Large intestine (tissue), 3 donors: ENCODE measurements around the gene GPR26. TPM values are rescaled to one million over a fixed set of nuclear protein-coding genes. Genes with fewer than 3 reads are reported as not detected.

Experiments used
- DNase-seq, 2 donors: peaks; one replicate each; pipeline versions ENCODE4 v3.0.0 to v3.0.0-alpha.2; 2013
- H3K27ac ChIP-seq: one replicate; pipeline ENCODE4 v1.5.1; 2013; ENCODE audit warnings: low read length
- H3K27me3 ChIP-seq: 2 replicates; pipeline ENCODE4 v1.6.1; 2013; ENCODE audit warnings: low read length; ENCODE audit not compliant: control insufficient read depth, insufficient read depth
- H3K36me3 ChIP-seq: 2 replicates; pipeline ENCODE4 v1.6.1; 2013; ENCODE audit warnings: low read length; ENCODE audit not compliant: control insufficient read depth, insufficient read depth
- H3K4me1 ChIP-seq: one replicate; pipeline ENCODE4 v1.6.1; 2013; ENCODE audit warnings: low read length; ENCODE audit not compliant: control insufficient read depth, insufficient read depth
- H3K4me3 ChIP-seq: one replicate; pipeline ENCODE4 v1.5.1; 2013; ENCODE audit warnings: low read length
- H3K9me3 ChIP-seq: one replicate; pipeline ENCODE4 v1.6.1; 2013; ENCODE audit warnings: mild to moderate bottlenecking, low read depth, low read length, moderate library complexity; ENCODE audit not compliant: control insufficient read depth
- WGBS: methylation state at CpG from one replicate; pipeline ENCODE4 v1.1.5; 2013; ENCODE audit warnings: low lambda C conversion rate; ENCODE audit not compliant: insufficient coverage; 5-methylcytosine and 5-hydroxymethylcytosine counted together
- polyA plus RNA-seq: library from polyadenylated mRNA; unstranded; fragments of 120-200 nt; gene quantifications from one replicate; pipeline ENCODE4 v1.2.1, GENCODE V29; 2013

The GPR26 gene
- polyA plus RNA-seq, 1 donor: 0.16 TPM

- peaks cover under 1% of the 10 kb centered on the region for H3K27me3 ChIP-seq
- WGBS: no CpG with 5 or more reads among the region's 6 CpGs
Observed at GRCh38 chr10:123634221-123634620, 31.9 kb upstream of the GPR26 start.

DNA sequence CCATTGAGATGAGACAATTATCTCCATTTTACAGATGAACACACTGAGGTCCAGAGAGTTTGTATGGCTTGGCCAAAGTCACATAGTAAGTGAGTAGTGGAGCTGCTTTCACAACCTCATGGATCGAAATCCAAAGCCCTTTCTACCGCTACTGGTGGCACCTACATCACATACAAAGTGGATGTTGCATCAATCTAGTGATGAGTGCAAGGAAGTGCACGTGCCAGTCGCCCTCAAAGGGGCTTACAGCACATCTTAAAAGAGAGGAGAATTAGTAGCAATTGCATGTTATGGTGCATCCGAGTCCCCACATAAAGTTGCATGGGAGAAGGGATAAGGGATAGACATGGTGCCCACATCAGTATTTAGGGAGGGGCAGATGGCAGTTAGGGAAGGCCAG lies 31.0 kb upstream of the GPR26 start:
- H3K4me3 ChIP-seq: no peak overlapping the region
- H3K36me3 ChIP-seq: no peaks in the 10 kb centered on the region
- no peak for DNase-seq
- H3K4me1 ChIP-seq: no peaks in the 10 kb centered on the region
- no peaks in the 10 kb centered on the region for H3K9me3 ChIP-seq
- no CpG with 5 or more reads among the region's 5 CpGs for WGBS
- peaks cover 5% of the 10 kb centered on the region for H3K27me3 ChIP-seq
- no peak overlapping the region for H3K27ac ChIP-seq

More at GRCh38 chr10:123634221-123634620, 31.9 kb upstream of the GPR26 start:
- no peaks in the 10 kb centered on the region for H3K9me3 ChIP-seq
- no peaks in the 10 kb centered on the region for H3K36me3 ChIP-seq
- H3K4me1 ChIP-seq: no peaks in the 10 kb centered on the region
- DNase-seq: no peak
- H3K4me3 ChIP-seq: no peak overlapping the region
- no peak overlapping the region for H3K27ac ChIP-seq

GRCh38 chr10:123635745-123636144 lies 30.4 kb upstream of the GPR26 start:
- peaks cover 5% of the 10 kb centered on the region for H3K27me3 ChIP-seq
- H3K4me3 ChIP-seq: no peak overlapping the region
- no peaks in the 10 kb centered on the region for H3K4me1 ChIP-seq
- DNase-seq: no peak
- H3K36me3 ChIP-seq: no peaks in the 10 kb centered on the region
- 0% methylated on average over 1 of the region's 2 CpGs for WGBS
- no peaks in the 10 kb centered on the region for H3K9me3 ChIP-seq
- no peak overlapping the region for H3K27ac ChIP-seq

- no peaks in the 10 kb centered on the region for H3K4me1 ChIP-seq
- H3K4me3 ChIP-seq: no peak overlapping the region
- H3K36me3 ChIP-seq: no peaks in the 10 kb centered on the region
- no peaks in the 10 kb centered on the region for H3K9me3 ChIP-seq
- no peak for DNase-seq
- 75% methylated on average over 2 of the region's 8 CpGs for WGBS
- no peak overlapping the region for H3K27ac ChIP-seq
- H3K27me3 ChIP-seq: peaks cover 5% of the 10 kb centered on the region
Observed at GRCh38 chr10:123636598-123637325, 29.4 kb upstream of the GPR26 start.

GRCh38 chr10:123637326-123637880 lies 28.8 kb upstream of the GPR26 start:
- Histone ChIP-seq H3K4me1 (no peaks in the 10 kb centered on the region), H3K27me3 (peaks cover 5% of the 10 kb centered on the region), H3K4me3 (no peak overlapping the region), H3K9me3 (no peaks in the 10 kb centered on the region), H3K27ac (no peak overlapping the region), H3K36me3 (no peaks in the 10 kb centered on the region)
- WGBS: no CpG with 5 or more reads among the region's 6 CpGs
- DNase-seq: no peak

DNA sequence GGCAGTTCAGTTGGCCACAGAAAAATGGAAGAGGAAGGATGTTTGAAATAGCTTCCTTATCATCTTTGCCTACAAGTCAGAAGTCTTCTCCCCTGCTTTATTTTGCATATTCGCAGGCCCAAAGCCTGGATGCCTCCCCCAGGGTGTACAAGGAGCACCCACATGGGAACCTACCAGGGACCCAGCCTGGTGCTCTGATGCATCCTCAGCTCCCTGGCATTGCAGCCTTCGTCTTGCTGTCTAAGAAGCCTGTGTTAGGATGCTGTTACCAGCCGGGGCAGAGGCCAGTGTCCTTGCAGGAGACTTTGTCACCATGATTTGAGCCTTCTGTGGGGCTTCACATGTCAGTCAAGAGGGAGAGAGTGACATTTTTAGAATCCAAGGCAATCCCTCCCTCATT lies 27.0 kb upstream of the GPR26 start:
- WGBS: no CpG with 5 or more reads among the region's 3 CpGs
- Histone ChIP-seq H3K27me3 (peaks cover 5% of the 10 kb centered on the region), H3K9me3 (no peaks in the 10 kb centered on the region), H3K4me3 (no peak overlapping the region), H3K4me1 (no peaks in the 10 kb centered on the region), H3K36me3 (no peaks in the 10 kb centered on the region), H3K27ac (no peak overlapping the region)
- no peak for DNase-seq

DNA sequence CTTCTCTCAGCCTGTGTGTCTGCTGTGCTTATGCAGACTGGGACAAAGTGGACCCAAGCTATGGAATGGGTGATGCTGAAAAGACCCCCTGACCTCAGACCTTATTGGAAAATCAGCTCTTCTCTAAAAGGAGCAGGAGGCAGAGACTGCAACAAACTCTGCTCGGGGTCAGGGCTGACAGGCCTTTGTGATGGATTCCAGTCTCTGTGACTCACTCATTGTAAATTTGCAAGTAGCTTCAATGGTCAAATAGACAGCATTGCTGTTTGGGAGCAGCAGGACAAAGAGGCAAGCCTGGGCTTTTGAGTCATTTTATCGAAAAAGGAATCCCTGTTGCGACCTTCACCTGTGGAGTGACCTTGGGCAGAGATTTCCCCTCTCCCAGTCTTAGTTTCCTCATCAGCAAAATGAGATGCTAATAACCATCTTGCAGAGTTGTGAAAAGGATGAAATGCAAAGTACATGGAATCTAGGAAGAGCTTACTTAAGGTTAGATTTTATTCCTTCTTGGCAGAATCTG lies 26.1 kb upstream of the GPR26 start:
- no peaks in the 10 kb centered on the region for H3K4me1 ChIP-seq

DNA sequence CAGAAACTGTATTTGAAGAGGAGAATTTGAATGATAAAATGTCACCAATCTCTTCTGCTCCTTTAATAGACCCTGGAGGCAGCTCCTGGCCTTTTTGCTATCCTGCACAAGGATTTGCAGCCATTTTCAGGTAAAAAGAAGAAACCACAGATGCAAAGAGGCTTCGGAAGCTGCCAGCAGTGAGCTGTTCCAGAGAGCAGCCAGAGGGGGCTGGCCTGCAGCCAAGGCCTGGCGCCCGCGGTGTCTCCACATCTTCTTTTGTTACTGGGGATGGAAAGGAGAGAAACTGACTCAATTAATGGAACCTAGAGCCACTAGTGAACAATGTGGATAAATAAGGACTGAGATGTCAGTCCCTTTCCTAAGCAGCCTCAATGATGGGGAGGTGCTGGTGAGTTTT lies 23.9 kb upstream of the GPR26 start:
- no peaks in the 10 kb centered on the region for H3K36me3 ChIP-seq
- H3K27me3 ChIP-seq: peaks cover 5% of the 10 kb centered on the region
- H3K4me3 ChIP-seq: no peak overlapping the region
- WGBS: no CpG with 5 or more reads among the region's 4 CpGs
- no peaks in the 10 kb centered on the region for H3K4me1 ChIP-seq
- no peak overlapping the region for H3K27ac ChIP-seq
- DNase-seq: no peak
- H3K9me3 ChIP-seq: no peaks in the 10 kb centered on the region

More for the DNA sequence above, 26.1 kb upstream of the GPR26 start:
- Histone ChIP-seq H3K27me3 (peaks cover 5% of the 10 kb centered on the region), H3K9me3 (no peaks in the 10 kb centered on the region), H3K36me3 (no peaks in the 10 kb centered on the region), H3K4me3 (no peak overlapping the region), H3K27ac (no peak overlapping the region)
- DNase-seq: no peak
- no CpG with 5 or more reads among the region's 3 CpGs for WGBS

GRCh38 chr10:123642697-123643096 lies 23.5 kb upstream of the GPR26 start:
- Histone ChIP-seq H3K27me3 (peaks cover 5% of the 10 kb centered on the region), H3K4me1 (no peaks in the 10 kb centered on the region), H3K9me3 (no peaks in the 10 kb centered on the region), H3K4me3 (no peak overlapping the region), H3K36me3 (no peaks in the 10 kb centered on the region), H3K27ac (no peak overlapping the region)
- DNase-seq: peak; percentile 15 to 26
- 0% methylated on average over 1 of the region's 8 CpGs for WGBS

DNA sequence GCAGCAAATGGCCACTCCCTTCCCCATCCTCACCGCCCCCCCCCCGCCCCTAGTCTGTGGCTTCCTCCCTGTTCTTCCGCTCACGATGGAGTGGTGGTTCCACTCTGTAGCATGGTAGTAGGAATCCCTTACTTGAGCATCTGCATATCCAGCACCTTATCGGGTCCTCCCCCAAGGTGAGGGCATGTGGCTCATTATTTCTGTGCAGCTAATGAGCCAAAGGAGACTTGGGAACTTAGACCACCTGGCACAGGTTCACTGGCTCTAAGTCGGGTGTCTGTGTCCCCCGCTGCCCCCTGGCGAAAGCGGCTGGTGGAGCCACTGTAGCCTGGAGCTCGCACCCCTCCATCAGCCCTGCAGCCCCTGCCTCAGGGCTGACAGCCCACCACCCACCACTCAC lies 22.8 kb upstream of the GPR26 start:
- Histone ChIP-seq H3K4me3 (no peak overlapping the region), H3K27me3 (peaks cover 5% of the 10 kb centered on the region), H3K27ac (no peak overlapping the region), H3K4me1 (no peaks in the 10 kb centered on the region), H3K9me3 (no peaks in the 10 kb centered on the region), H3K36me3 (no peaks in the 10 kb centered on the region)
- DNase-seq: no peak
- whole genome bisulfite sequencing: no CpG with 5 or more reads among the region's 10 CpGs
